K562 (cell line): ENCODE results near the gene TPCN1. TPM values are rescaled to one million over a fixed set of nuclear protein-coding genes. Genes with fewer than 3 reads are reported as not detected.

Experiments
- ATAC-seq: fragments of 200-7000 bp; cut with Tn5 transposase; 3 replicates; pipeline ENCODE4 v1.9.1; 2020; ENCODE audit warnings: moderate library complexity
- BruUV-seq: library from RNA; stranded (reverse); fragments of 400-500 nt; replicated peaks from 2 replicates; lab custom pipeline; 2021; lab: Mats Ljungman, UMichigan
- CTCF ChIA-PET: fragments of 300-600 bp; formaldehyde crosslinking; extraction: SDS; loops from one replicate; lab custom pipeline; 2021; ENCODE audit warnings: low intra/inter-chr PET ratio; lab: Yijun Ruan, JAX
- POLR2A ChIA-PET: fragments of 300-600, 350-650 bp; sonication (Branson Sonifier 250); formaldehyde crosslinking; extraction: SDS; loops from one replicate; lab custom pipeline; 2021; ENCODE audit warnings: antibody characterized with exemption, inconsistent platforms; lab: Yijun Ruan, JAX
- DNase-seq, 4 experiments: peaks; one replicate each; pipeline versions ENCODE4 v3.0.0 to v3.0.0-alpha.2; 2011 to 2018; ENCODE audit warnings: low spot score in 3 of 4, mixed read lengths in 3 of 4; ENCODE audit errors: extremely low read depth in 1 of 4
- FAIRE-seq: peaks from 2 replicates; lab custom pipeline; 2011; peaks lifted over from hg19 to GRCh38; lab: Jason Lieb, UNC
- H2AFZ ChIP-seq: 2 replicates; pipeline ENCODE4 v1.6.0; 2011; ENCODE audit warnings: low read depth, low read length, control low read depth, inconsistent platforms
- H3K27ac ChIP-seq: fragments of 200-600 bp; 3 replicates; pipeline ENCODE4 v1.8.0; 2011; ENCODE audit warnings: low read depth, mild to moderate bottlenecking, control low read depth, inconsistent platforms, low read length, moderate library complexity, mixed read lengths; ENCODE audit errors: extremely low read depth
- H3K27me3 ChIP-seq, 2 experiments: fragments of 300-600 bp in 1 of 2; 2 replicates in 1 of 2; 3 replicates in 1 of 2; pipeline versions ENCODE4 v1.6.0 to v1.8.0; 2011; ENCODE audit warnings: inconsistent platforms in 2 of 2, low read length in 2 of 2, mild to moderate bottlenecking in 1 of 2, mixed read lengths in 1 of 2, moderate library complexity in 1 of 2; ENCODE audit not compliant: control insufficient read depth in 2 of 2, insufficient read depth in 2 of 2
- H3K36me3 ChIP-seq: fragments of 300-600 bp; 3 replicates; pipeline ENCODE4 v1.8.0; 2011; ENCODE audit warnings: mild to moderate bottlenecking, low read length, inconsistent platforms; ENCODE audit not compliant: control insufficient read depth, insufficient read depth
- H3K4me1 ChIP-seq, 2 experiments: fragments of 200-600 bp in 1 of 2; replicated peaks in 1 of 2; 2 replicates in 1 of 2; 3 replicates in 1 of 2; pipeline versions ENCODE4 v1.5.1 to v1.8.0; 2011; ENCODE audit warnings: inconsistent platforms in 2 of 2, low read length in 2 of 2, mild to moderate bottlenecking in 1 of 2, mixed read lengths in 1 of 2, moderate library complexity in 1 of 2; ENCODE audit not compliant: control insufficient read depth in 2 of 2, insufficient read depth in 2 of 2
- H3K4me2 ChIP-seq: 2 replicates; pipeline ENCODE4 v1.6.1; 2011; ENCODE audit warnings: low read length, control low read depth, inconsistent platforms, mixed read lengths; ENCODE audit not compliant: insufficient read depth
- H3K4me3 ChIP-seq: fragments of 200-600 bp; sonication (generic), shearing (Covaris generic); 2 replicates; pipeline ENCODE4 v1.5.1; 2016; ENCODE audit warnings: control low read depth, inconsistent platforms
- H3K79me2 ChIP-seq: fragments of 200-600 bp; 3 replicates; pipeline ENCODE4 v1.8.0; 2011; ENCODE audit warnings: low read length, inconsistent platforms; ENCODE audit not compliant: control insufficient read depth, insufficient read depth
- H3K9ac ChIP-seq, 2 experiments: 2 replicates each; pipeline versions ENCODE4 v1.6.0 to v1.6.1; 2011; ENCODE audit warnings: low read depth in 2 of 2, low read length in 2 of 2, control low read depth in 1 of 2, inconsistent platforms in 1 of 2, mild to moderate bottlenecking in 1 of 2, mixed read lengths in 1 of 2; ENCODE audit not compliant: insufficient read depth in 1 of 2
- H3K9me1 ChIP-seq: one replicate; pipeline ENCODE4 v1.6.0; 2011; ENCODE audit warnings: inconsistent platforms, mild to moderate bottlenecking, low read length, moderate library complexity; ENCODE audit not compliant: control insufficient read depth, insufficient read depth
- H3K9me3 ChIP-seq: replicated peaks from 2 replicates; pipeline ENCODE4 v1.5.1; 2011; ENCODE audit warnings: low read depth, low read length, inconsistent platforms; ENCODE audit not compliant: control insufficient read depth, insufficient read depth
- H4K20me1 ChIP-seq: replicated peaks from 2 replicates; pipeline ENCODE4 v1.6.1; 2011; ENCODE audit warnings: low read length, inconsistent platforms, mixed read lengths; ENCODE audit not compliant: control insufficient read depth, insufficient read depth
- ARID2 ChIP-seq: fragments of 450-650 bp; IDR thresholded peaks from 2 replicates; pipeline ENCODE4 v1.6.1; 2017; ENCODE audit warnings: antibody characterized with exemption, mild to moderate bottlenecking
- BACH1 ChIP-seq: fragments of 200-800 bp; sonication (Bioruptor generic); IDR thresholded peaks from 2 replicates; pipeline ENCODE4 v1.6.1; 2016; ENCODE audit warnings: missing genetic modification characterization, missing compliant biosample characterization
- CEBPB ChIP-seq: fragments of 450-650 bp; IDR thresholded peaks from 2 replicates; pipeline ENCODE4 v1.6.1; 2016; ENCODE audit warnings: missing genetic modification characterization, missing compliant biosample characterization
- DEAF1 ChIP-seq: fragments of 450-650 bp; formaldehyde crosslinking; IDR thresholded peaks from 2 replicates; pipeline ENCODE4 v1.4.0; 2020; ENCODE audit warnings: mild to moderate bottlenecking, moderate library complexity
- E2F4 ChIP-seq: sonication (generic); formaldehyde crosslinking; IDR thresholded peaks from 2 replicates; pipeline ENCODE4 v1.8.0; 2022; ENCODE audit warnings: mild to moderate bottlenecking, low read depth, missing genetic modification reagents
- E4F1 ChIP-seq: fragments of 250-450 bp; sonication (Bioruptor Pico); IDR thresholded peaks from 2 replicates; pipeline ENCODE4 v1.5.0; 2021; ENCODE audit warnings: mild to moderate bottlenecking, borderline replicate concordance
- ERF ChIP-seq: fragments of 450-650 bp; formaldehyde crosslinking; IDR thresholded peaks from 2 replicates; pipeline ENCODE4 v1.4.0; 2020; ENCODE audit warnings: mild to moderate bottlenecking, mixed read lengths
- SMC3 ChIP-seq: conservative IDR thresholded peaks from 2 replicates; pipeline ENCODE4 v1.6.1; 2011; ENCODE audit warnings: low read depth, low read length, improper control_type of control experiment; ENCODE audit not compliant: insufficient read depth
- WGBS: fragments of 100-300 bp; shearing (Covaris generic); methylation state at CpG from one replicate; pipeline ENCODE4 v1.1.6; 2016; ENCODE audit warnings: low coverage, mixed read lengths; ENCODE audit not compliant: insufficient coverage; ENCODE audit errors: missing lambda C conversion rate; 5-methylcytosine and 5-hydroxymethylcytosine counted together
- in situ Hi-C: fragments of 300-500 bp; cut with MboI; formaldehyde crosslinking; loops from 4 replicates; pipeline ENCODE4 v1.15.0; 2018; ENCODE audit warnings: inconsistent platforms, mixed read lengths
- intact Hi-C: fragments of 100-400 bp; cut with micrococcal nuclease; formaldehyde crosslinking; loops from 2 replicates; pipeline ENCODE4 v1.14.2; 2022
- polyA plus RNA-seq, 8 experiments: library from polyadenylated mRNA; depleted of rRNA in 4 of 8; stranded (reverse) in 5 of 8; unstranded in 3 of 8; fragments of >200 nt; fragmentation: Nextera tagmentation in 2 of 8; fragmentation: Illumina TruSeq in 1 of 8; extraction: Ambion mirVana in 2 of 8; extraction: Trizol in 1 of 8; gene quantifications; 2 replicates each; pipeline versions ENCODE4 v1.2.1 to v1.2.3, GENCODE V29; 2011 to 2014; ENCODE audit warnings: inconsistent platforms in 1 of 8, missing spikeins in 1 of 8
- total RNA-seq, 7 experiments: library from RNA; depleted of rRNA in 6 of 7; stranded (reverse); fragments of >200 nt in 6 of 7; fragmentation: Illumina TruSeq in 2 of 7; extraction: Trizol in 2 of 7; gene quantifications; 2 replicates each; pipeline versions ENCODE4 v1.2.1 to v1.2.3, GENCODE V29; 2011 to 2021; ENCODE audit warnings: low replicate concordance in 1 of 7

Gene TPCN1
- total and polyA plus RNA-seq, 9 of the 15 experiments (the other 6 are each of a cell fraction or from before 2014, with no cell fraction given): 0.80 to 23.8 (median 7.4) TPM

- intact Hi-C loops: no loop called here
- H3K9ac ChIP-seq: no peak overlapping the region
- DNase-seq: no peak
- in situ Hi-C loops: no loop called here
- ATAC-seq: no peak
- no peak overlapping the region for H3K27ac ChIP-seq
- H3K4me3 ChIP-seq: no peak overlapping the region
- no peaks in the 10 kb centered on the region for H3K9me1 ChIP-seq
- H3K4me1 ChIP-seq: peaks cover 0 to 13% of the 10 kb centered on the region in 2 experiments; a peak in 1 of 5 replicates
- no peak for FAIRE-seq
- peaks cover 45% of the 10 kb centered on the region; the same call in 2 of the 3 replicates for H3K36me3 ChIP-seq
- H4K20me1 ChIP-seq: no peaks in the 10 kb centered on the region
- no peaks in the 10 kb centered on the region for H3K79me2 ChIP-seq
- ChIA-PET CTCF (no interaction called here), POLR2A (interaction anchor here (0.6 kb wide), 1 partner anchor 41 kb away, joined by 3 read pairs; no protein-coding TSS in a partner anchor)
- no peak overlapping the region for H2AFZ ChIP-seq
- no peak overlapping the region for H3K4me2 ChIP-seq
- 82% methylated on average over 5 of the region's 5 CpGs for WGBS
- no peaks in the 10 kb centered on the region for H3K27me3 ChIP-seq
- H3K9me3 ChIP-seq: no peaks in the 10 kb centered on the region
- TF ChIP-seq SMC3: no peak
- TF ChIP-seq BACH1 (tag): no peak
- TF ChIP-seq ERF (CRISPR knock-in tag): no peak
- no peak for TF ChIP-seq DEAF1 (CRISPR knock-in tag)
- TF ChIP-seq ARID2: no peak
- TF ChIP-seq CEBPB (tag): no peak
- no peak for TF ChIP-seq E2F4 (CRISPR knock-in tag)
- TF ChIP-seq E4F1 (CRISPR knock-in tag): no peak
- BruUV-seq: no TSS peak
Observed at GRCh38 chr12:113290506-113290905, 69.2 kb downstream of the TPCN1 start.
